ENCODE results near the gene PLEKHM1. TPM values are rescaled to one million over a fixed set of nuclear protein-coding genes. Genes with fewer than 3 reads are reported as not detected.
"Not testable (repeated sequence)": the region's sequence is repeated elsewhere in the genome, so short reads cannot be mapped to it uniquely, and the experiment has no call there.

Gene PLEKHM1
- total RNA-seq, 1 donor from 2014 or later = 35.6 TPM

DNA sequence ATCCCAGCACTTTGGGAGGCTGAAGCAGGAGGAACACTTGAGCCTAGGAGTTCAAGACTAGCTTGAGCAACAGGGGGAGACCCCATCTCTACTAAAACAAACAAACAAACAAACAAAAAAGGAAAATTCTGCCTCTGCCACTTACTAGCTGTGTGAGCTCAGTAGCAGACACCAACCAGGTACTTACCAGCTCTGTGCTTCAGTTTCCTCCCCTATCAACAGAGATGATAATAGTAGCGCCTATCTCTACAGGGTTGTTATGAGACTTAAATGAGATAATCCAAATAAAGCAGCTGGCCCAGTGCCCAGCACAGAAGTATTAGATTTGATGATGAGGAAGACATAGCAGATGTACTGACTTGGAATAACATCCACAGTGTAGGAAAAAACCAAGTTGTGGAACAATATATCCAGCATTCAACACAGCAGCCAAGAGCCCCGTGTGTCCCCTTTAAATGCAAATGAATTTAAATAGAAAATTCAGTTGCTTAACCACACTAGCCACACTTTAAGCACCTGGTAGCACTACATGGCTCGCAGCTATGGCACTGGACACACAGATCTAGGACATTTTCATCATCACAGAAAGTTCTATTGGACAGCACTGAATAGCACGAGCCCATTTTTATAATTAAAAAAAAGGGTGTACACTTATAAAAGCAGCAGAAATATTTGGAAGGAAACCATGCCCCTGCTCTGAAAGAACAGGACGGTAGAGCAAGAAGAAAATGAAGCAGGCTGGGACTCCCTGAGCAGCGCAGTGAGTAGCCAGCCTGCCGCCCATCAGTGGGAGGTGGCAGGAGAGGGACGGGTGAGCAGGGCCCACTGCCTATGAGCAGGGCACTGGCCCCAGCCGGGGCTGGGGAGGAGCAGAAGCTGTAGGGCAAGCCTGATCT, 37.9 kb downstream of the PLEKHM1 start:
- intact Hi-C loops (cut with micrococcal nuclease); H3K27ac Mint-ChIP-seq: not testable (repeated sequence)
- peaks cover 27% of the 10 kb centered on the region for H3K36me3 Mint-ChIP-seq (ENCODE audit: low read depth)

DNA sequence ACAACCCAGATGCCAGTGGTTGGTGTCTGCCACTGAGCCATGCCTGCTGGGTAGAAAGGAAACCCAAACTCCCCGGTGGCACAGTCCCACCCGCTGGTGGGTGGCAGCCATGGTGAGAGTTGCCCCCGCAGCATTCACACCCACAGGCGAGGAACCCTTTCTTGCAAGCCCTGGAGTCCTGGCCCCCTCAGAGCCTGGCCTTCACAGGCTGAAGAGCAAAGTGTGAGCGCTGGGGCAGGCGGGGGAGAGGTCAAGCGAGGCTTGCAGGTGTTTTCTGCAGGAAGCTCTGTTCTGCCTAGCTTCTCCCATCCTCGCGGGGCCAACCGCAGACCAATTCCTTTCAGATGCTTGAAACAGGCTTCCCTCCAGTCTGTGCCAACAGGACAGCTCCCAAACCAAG, 38.9 kb downstream of the PLEKHM1 start:
- H3K36me3 Mint-ChIP-seq (ENCODE audit: low read depth) = peaks cover 25% of the 10 kb centered on the region
- DNase-seq (ENCODE audit: low spot score); H3K27ac Mint-ChIP-seq; H3K4me3 Mint-ChIP-seq; H3K27me3 Mint-ChIP-seq (ENCODE audit: insufficient read depth); H3K9me3 Mint-ChIP-seq; intact Hi-C loops (cut with micrococcal nuclease): not testable (repeated sequence)
- peaks cover 19% of the 10 kb centered on the region for H3K4me1 Mint-ChIP-seq (ENCODE audit: low read depth)

More for the DNA sequence above, 37.9 kb downstream of the PLEKHM1 start:
- not testable (repeated sequence) for H3K9me3 Mint-ChIP-seq; H3K27me3 Mint-ChIP-seq (ENCODE audit: insufficient read depth); H3K4me3 Mint-ChIP-seq; DNase-seq (ENCODE audit: low spot score)
- peaks cover 19% of the 10 kb centered on the region for H3K4me1 Mint-ChIP-seq (ENCODE audit: low read depth)

DNA sequence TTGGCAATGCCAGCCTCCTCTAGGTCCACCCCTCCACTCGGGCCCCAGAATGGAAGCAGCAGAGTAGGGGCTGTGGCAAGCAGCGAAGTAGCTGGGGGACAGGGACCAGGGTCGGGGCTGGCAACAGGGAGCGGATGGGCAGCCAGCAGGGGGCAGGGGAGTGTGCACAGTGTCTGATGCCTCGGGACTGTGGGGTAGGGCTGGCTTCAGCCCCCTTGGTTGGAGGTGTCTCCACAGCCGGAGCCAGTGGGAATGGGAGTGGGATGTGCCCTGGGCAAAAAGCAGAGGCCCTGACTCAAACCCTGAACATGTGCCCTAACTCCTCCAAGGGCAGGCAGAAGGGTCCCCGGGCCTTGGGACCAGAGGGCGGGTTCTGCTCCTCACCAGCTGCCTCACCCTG, 39.4 kb downstream of the PLEKHM1 start:
- intact Hi-C loops (cut with micrococcal nuclease) = no loop called here

DNA sequence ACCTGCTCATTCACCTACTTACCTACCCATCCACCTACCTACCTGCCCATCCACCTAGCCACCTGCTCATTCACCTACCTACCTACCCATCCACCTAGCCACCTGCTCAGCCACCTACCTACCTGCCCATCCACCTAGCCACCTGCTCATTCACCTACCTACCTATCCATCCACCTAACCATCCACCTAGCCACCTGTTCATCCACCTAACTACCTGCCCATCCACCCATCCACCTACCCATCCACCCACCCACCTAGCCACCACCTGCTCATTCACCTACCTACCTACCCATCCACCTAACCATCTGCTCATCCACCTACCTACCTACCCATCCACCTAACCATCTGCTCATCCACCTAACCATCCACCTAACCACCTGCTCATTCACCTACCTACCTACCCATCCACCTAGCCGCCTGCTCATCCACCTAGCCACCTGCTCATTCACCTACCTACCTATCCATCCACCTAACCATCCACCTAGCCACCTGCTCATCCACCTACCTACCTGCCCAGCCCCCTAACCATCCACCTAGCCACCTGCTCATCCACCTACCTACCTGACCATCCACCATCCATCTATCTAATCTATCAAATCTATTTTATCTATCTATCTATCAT, 40.7 kb downstream of the PLEKHM1 start:
- Mint-ChIP-seq H3K36me3 (ENCODE audit: low read depth) (peaks cover 26% of the 10 kb centered on the region), H3K4me1 (ENCODE audit: low read depth) (peaks cover 35% of the 10 kb centered on the region)
- H3K27me3 Mint-ChIP-seq (ENCODE audit: insufficient read depth); DNase-seq (ENCODE audit: low spot score); H3K4me3 Mint-ChIP-seq; H3K27ac Mint-ChIP-seq; H3K9me3 Mint-ChIP-seq; intact Hi-C loops (cut with micrococcal nuclease): not testable (repeated sequence)

More for the DNA sequence above, 39.4 kb downstream of the PLEKHM1 start:
- Mint-ChIP-seq H3K4me1 (ENCODE audit: low read depth) (peaks cover 24% of the 10 kb centered on the region), H3K36me3 (ENCODE audit: low read depth) (peaks cover 22% of the 10 kb centered on the region), H3K27ac (no peak overlapping the region), H3K27me3 (ENCODE audit: insufficient read depth) (no peaks in the 10 kb centered on the region), H3K9me3 (no peaks in the 10 kb centered on the region), H3K4me3 (no peak overlapping the region)
- no peak for DNase-seq (ENCODE audit: low spot score)

DNA sequence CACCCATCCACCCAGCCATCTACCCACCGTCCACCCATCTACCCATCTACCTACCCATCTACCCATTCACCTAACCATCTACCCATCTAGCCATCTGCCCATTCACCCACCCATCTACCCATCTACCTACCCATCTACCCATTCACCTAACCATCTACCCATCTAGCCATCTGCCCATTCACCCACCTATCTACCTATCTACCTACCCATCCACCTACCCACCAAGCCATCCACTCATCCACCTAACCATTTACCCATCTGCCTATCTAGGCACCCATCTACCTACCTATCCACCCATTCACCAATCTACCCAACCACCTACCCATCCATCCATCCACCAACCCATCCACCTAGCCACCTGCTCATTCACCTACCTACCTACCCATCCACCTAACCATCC, 41.3 kb downstream of the PLEKHM1 start:
- H3K27ac Mint-ChIP-seq; H3K27me3 Mint-ChIP-seq (ENCODE audit: insufficient read depth); DNase-seq (ENCODE audit: low spot score); H3K9me3 Mint-ChIP-seq; intact Hi-C loops (cut with micrococcal nuclease); H3K4me3 Mint-ChIP-seq: not testable (repeated sequence)
- Mint-ChIP-seq H3K36me3 (ENCODE audit: low read depth) (peaks cover 22% of the 10 kb centered on the region), H3K4me1 (ENCODE audit: low read depth) (peaks cover 35% of the 10 kb centered on the region)

DNA sequence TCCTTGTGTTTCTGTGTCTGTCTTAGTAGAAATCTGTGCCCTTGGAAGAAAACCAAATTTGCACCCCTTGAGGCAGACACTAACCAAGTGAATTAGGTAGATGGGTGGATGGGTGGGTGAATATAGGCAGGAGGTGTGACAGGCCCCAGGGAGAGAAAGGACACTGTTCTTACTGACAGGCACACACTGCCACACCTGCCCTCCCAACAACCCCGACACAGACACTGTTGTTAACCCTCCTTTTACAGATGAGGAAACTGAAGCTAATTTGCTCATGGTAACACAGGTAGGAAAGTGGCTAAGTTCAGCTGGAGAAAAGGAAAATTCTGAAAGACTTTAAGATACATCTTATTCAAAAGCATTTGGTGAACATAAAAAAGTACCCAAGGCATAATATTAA, 42.0 kb downstream of the PLEKHM1 start:
- intact Hi-C loops (cut with micrococcal nuclease); H3K27me3 Mint-ChIP-seq (ENCODE audit: insufficient read depth); DNase-seq (ENCODE audit: low spot score); H3K9me3 Mint-ChIP-seq; H3K4me3 Mint-ChIP-seq: not testable (repeated sequence)
- H3K4me1 Mint-ChIP-seq (ENCODE audit: low read depth) = peaks cover 35% of the 10 kb centered on the region
- peak overlapping the region; percentile 48 for H3K27ac Mint-ChIP-seq
- peaks cover 22% of the 10 kb centered on the region for H3K36me3 Mint-ChIP-seq (ENCODE audit: low read depth)

DNA sequence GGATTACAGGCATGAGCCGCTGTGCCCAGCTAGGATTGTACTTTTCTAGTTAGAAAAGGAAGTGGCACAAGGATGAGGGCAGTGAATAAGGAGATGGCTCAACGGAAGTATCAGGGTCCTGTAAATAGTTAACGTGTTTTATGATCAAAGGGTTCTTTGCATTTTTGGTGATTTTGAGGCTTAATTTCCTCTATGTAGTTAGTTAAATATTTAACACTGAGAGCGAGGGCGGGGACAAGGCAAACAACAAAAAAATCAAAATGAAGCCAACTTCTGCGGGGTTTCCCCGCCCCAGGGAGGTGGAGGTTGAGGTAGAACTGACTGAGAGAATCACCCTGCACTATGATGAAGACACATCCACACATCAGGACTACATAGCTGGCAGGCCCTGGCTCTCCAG, 42.5 kb downstream of the PLEKHM1 start:
- H3K27me3 Mint-ChIP-seq (ENCODE audit: insufficient read depth); H3K9me3 Mint-ChIP-seq; DNase-seq (ENCODE audit: low spot score); intact Hi-C loops (cut with micrococcal nuclease); H3K4me3 Mint-ChIP-seq: not testable (repeated sequence)
- peak overlapping the region; percentile 48 for H3K27ac Mint-ChIP-seq
- peaks cover 22% of the 10 kb centered on the region for H3K36me3 Mint-ChIP-seq (ENCODE audit: low read depth)
- H3K4me1 Mint-ChIP-seq (ENCODE audit: low read depth) = peaks cover 35% of the 10 kb centered on the region

DNA sequence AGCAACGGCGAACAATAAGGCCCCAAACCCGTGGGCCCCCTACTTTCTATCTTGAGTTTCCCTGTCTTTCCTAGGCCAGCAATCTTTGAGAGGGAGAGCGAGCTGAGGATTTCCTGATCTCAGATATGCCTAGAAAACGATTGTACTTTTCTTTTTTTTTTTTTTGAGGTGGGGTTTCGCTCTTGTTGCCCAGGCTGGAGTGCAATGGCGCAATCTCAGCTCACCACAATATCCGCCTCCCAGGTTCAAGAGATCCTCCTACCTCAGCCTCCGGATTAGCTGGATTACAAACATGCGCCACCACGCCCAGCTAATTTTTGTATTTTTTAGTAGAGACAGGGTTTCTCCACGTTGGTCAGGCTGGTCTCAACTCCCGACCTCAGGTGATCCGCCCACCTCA, 42.9 kb downstream of the PLEKHM1 start:
- DNase-seq (ENCODE audit: low spot score); H3K9me3 Mint-ChIP-seq; intact Hi-C loops (cut with micrococcal nuclease); H3K4me3 Mint-ChIP-seq; H3K27ac Mint-ChIP-seq; H3K27me3 Mint-ChIP-seq (ENCODE audit: insufficient read depth): not testable (repeated sequence)
- H3K36me3 Mint-ChIP-seq (ENCODE audit: low read depth) = peaks cover 19% of the 10 kb centered on the region
- peaks cover 35% of the 10 kb centered on the region for H3K4me1 Mint-ChIP-seq (ENCODE audit: low read depth)

DNA sequence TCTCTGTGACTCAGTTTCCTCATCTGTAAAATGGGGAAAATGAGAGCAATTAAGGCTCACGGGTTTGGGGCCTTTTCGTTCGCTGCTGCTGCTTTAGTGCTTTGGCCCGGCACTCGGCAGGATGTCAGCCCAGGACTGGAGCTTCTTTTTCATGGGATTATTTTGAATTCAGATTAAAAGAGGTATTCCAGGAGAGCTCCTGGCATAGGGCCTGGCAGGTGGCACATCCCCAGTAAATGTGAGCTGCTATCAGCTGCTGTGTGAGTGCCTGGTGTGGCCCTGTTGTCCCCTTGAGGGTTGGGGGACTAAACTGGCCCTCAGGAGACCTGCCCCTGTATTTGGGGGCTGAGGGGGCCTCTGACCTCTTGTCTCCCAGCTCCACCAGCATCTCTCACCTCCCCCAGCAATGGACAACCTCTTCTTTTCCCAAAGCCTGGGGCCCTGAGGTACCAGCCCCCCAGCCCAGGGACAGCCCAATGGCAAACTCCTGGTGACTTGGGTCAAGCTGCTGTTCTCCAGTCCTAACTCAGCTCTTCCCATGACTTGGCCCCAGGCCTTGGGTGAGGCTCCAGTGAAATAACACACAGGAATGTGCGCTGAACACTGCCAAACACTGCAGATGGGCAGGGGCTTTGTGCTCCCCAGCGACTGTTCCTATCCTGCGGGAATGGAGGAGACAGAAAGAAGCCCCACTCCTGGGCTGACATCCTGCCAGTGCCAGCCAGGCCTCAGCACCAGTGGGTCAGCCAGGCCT, 43.5 kb downstream of the PLEKHM1 start:
- H3K27me3 Mint-ChIP-seq (ENCODE audit: insufficient read depth); H3K27ac Mint-ChIP-seq; H3K4me3 Mint-ChIP-seq; H3K9me3 Mint-ChIP-seq; intact Hi-C loops (cut with micrococcal nuclease); DNase-seq (ENCODE audit: low spot score): not testable (repeated sequence)
- peaks cover 35% of the 10 kb centered on the region for H3K4me1 Mint-ChIP-seq (ENCODE audit: low read depth)
- H3K36me3 Mint-ChIP-seq (ENCODE audit: low read depth) = peaks cover 19% of the 10 kb centered on the region

DNA sequence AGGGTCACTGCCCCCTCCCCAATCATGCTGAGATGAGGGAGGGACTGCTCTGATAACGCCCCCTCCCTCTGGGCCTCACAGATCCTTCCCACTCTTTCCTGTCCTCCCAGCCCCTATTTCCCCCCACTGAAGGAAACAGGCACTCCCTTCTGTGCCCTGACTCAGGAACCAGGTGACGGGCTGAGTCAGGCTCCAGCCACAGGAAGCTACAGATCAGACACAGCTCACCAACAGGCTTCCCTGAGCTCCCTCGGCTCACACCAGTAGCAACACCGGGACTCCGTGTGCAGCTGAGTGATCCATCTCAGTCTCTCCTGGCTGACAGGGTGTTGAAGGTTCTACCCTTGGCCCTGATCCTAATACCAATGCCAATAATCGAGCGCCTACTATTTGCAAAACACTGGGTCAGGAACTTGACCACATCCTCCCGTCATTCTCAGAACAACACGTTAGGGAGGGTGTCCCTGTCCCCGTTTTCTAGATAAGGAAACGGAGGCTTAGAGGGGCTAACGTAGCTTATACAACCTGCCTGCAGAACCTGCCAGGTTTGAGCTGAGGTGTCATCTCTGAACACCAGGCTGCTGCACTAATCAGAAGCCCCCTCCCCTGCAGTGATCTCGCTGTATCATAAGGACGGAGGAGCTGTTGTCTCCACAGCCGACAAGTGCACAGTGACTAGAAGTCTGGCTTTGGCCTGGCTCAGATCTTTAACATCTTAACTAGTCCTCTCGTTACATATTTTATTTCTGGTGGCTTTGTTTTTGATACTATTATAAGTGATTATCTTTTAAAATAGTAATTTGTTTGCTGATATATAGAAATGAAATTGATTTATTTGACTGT, 44.4 kb downstream of the PLEKHM1 start:
- peaks cover 22% of the 10 kb centered on the region for H3K36me3 Mint-ChIP-seq (ENCODE audit: low read depth)
- H3K27me3 Mint-ChIP-seq (ENCODE audit: insufficient read depth); intact Hi-C loops (cut with micrococcal nuclease); H3K9me3 Mint-ChIP-seq; DNase-seq (ENCODE audit: low spot score): not testable (repeated sequence)
- H3K27ac Mint-ChIP-seq = peak overlapping the region; percentile 81
- H3K4me1 Mint-ChIP-seq (ENCODE audit: low read depth) = peaks cover 35% of the 10 kb centered on the region
- peak overlapping the region; percentile 40 for H3K4me3 Mint-ChIP-seq

DNA sequence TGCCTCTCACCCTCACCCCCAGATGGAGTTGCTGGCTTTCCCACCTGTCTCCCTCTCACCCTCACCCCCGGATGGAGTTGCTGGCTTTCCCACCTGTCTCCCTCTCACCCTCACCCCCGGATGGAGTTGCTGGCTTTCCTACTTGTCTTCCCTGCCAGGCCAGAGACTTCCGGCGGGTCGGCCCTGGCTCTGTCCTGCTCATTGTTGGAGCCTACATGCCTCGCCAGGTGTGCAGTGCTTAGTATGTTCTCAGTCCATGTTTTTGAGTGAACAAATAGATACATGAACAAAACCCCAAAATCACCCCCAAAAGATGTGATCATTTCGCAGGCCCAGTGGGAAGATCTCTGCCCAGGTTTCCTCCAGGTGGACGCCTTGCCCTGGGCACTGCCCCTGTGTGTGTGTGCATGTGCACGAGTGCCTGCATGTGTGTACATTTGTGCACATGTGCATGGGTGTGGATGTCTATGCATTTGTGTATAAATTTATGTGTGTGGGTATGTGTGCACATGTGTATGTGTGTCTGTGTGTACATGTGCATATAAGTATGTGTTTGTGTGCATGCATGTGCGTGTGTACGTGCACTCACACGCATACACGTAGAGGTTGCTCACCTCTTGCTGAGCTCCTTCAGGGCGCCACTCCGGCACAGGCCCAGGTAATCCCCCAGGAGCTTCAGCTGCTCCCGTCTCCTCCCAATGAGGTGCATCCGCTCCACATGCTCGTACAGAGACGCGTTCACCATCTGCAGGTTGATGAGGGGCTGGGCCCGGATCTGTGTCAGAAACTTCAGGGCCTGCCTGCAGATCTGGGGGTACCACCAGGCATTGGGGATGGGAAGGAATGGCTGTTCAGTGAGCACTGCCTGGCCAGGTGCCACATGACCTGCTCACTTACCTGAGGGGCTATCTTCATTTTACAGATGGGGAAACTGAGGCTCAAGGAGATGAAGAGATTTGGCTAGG, 45.4 kb downstream of the PLEKHM1 start:
- H3K4me1 Mint-ChIP-seq (ENCODE audit: low read depth) = peaks cover 44% of the 10 kb centered on the region
- H3K27ac Mint-ChIP-seq; intact Hi-C loops (cut with micrococcal nuclease); H3K4me3 Mint-ChIP-seq; DNase-seq (ENCODE audit: low spot score); H3K9me3 Mint-ChIP-seq; H3K27me3 Mint-ChIP-seq (ENCODE audit: insufficient read depth): not testable (repeated sequence)
- peaks cover 20% of the 10 kb centered on the region for H3K36me3 Mint-ChIP-seq (ENCODE audit: low read depth)
